ENCODE measurements around the gene POLR3GL.

POLR3GL gene

DNA sequence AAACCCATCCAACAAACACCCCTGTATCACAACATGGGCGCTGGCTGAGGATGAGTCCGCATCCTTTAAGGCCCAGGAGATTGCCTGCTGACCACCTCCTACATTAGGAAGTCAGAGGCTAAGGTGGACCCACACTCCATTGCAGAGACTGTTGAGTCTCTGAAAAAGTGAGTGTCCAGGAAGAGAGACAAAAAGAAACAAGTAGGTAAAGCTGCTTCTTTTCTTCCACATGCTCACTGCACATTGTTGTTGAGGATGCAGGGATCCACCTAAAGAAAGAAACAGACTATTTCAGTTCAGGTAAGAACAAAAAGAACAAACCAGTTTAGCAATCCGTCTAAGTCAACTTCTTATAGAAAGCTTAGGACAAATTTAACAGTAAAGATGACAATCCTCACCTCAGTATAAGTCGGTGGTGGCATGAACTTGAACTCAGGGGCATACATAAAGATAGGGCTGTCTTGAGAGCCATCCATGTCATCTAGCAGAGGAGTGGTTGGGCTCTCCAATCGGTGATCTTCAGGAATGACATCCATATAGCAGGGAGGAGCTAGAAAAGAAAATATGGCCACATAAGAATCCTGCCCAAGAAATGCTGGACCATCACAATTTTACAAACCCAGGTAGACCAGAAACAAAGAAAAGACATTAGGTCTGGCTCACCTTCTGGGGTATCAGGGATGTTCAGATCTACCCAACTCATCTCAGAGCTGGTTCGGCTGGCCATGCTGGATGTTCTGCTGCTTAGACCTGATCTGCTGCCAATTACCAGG lies 29.3 kb downstream of the POLR3GL start:
- no peak for DNase-seq

- DNase-seq: no peak
Measured at GRCh38 chr1:145994391-145995120, 30.1 kb downstream of the POLR3GL start.

GRCh38 chr1:145995148-145995881 lies 30.8 kb downstream of the POLR3GL start:
- no peak for DNase-seq

DNA sequence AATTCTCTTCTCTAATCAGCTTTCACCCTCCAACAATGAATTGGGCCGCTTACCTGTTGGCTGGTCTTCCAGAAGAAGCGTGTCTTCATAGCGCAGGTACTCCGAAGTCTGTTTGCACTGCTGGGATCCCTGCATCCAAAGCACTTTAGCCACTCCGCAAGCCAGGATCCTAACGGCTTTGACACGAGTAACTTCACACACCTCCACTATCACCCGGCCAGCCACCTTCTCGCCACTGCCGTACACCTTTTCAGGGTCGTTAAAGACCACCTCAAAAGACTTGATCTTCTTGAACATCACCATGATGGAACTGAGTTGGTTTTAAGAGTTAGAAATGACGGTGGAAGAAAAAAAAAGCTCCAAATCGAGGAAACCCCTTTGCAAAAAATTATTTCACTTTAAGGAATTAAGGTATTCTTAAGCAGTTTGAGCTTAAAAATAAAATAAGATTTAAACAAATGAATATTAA lies 31.5 kb downstream of the POLR3GL start:
- no peak for DNase-seq

- peak; percentile 63 to 78 for DNase-seq
Measured at GRCh38 chr1:145996433-145997015, 32.0 kb downstream of the POLR3GL start, which contains the start of gene TXNIP. TXNIP (minus strand) TSS chr1:145996579; CDS start chr1:145996266, 313 bp downstream.

- no peak for DNase-seq
Measured at GRCh38 chr1:145997016-145997717, 32.7 kb downstream of the POLR3GL start.

- no peak for DNase-seq
Measured at GRCh38 chr1:145997718-145998023, 33.2 kb downstream of the POLR3GL start.

- no peak for DNase-seq
Measured at GRCh38 chr1:145999321-146000024, 35.0 kb downstream of the POLR3GL start.

- no peak for DNase-seq
Measured at GRCh38 chr1:146001709-146002108, 37.2 kb downstream of the POLR3GL start.

DNA sequence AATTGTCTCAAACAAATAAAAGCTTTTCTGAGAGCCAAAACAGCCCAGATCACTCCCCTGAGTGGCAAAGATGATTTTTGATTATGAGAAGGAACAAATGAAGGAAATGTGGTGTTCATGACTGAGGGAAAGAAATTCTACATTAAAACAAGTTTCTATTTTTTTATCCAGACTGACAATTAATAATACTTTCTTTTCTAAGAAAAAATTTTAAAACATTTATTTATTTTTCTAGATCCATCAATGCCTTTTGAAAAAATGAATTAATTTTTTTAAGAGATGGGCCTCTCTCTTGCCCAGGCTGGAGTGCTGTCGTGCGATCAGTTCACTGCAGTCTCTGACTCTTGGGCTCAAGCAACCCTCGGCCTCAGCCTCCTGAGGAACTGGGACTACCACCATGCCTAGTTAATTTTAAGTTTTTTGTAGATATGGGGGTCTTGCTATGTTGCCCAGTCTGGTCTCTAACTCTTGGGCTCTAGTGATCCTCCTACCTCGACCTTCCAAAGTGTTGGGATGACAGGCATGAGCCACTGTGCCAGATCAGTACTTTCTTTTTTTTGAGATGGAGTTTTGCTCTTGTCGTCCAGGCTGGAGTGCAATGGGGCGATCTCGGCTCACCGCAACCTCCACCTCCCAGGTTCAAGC lies 43.1 kb downstream of the POLR3GL start:
- no peak for DNase-seq

- no peak for DNase-seq
Measured at GRCh38 chr1:146010126-146010738, 45.7 kb downstream of the POLR3GL start.

DNA sequence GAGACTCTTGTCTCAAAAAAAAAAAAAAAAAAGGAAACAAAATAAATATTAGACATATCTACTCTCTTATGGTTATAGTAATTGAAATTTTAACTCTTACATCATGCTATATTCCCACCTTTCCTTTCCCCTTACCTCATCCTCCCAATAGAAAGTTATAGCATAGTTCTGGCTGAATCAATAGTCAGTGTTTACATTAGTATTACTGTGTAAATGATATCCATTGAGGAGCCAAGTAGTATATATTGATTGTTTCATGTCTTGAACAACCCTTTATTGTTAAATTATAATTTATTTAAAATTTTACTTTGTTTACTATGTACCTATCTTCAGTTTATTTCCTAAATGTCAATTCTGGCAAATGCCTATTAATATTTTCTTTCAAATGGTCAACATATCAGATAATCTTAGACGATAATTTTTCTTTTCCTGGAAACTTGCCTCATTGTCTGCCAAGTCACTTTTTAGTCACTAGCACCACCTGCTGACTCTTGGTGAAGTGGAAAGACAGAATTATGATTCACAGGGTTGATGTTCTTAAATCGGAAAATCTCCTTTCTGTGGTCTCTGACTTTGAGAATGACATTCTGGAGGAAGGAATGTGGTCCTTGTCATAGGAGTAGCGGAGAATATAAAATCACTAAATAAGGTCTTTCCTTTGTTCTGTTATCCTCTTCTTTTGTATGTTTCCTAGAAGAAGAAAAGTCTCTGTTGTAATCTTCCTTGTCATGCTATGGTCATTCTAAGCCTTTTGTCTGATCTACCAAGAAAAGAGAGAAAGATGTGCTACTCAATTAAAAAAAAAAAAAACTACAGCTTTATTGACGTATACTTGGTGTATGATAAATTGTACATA lies 48.4 kb downstream of the POLR3GL start:
- peak in 1 of 2 experiments; percentile 67 for DNase-seq

DNA sequence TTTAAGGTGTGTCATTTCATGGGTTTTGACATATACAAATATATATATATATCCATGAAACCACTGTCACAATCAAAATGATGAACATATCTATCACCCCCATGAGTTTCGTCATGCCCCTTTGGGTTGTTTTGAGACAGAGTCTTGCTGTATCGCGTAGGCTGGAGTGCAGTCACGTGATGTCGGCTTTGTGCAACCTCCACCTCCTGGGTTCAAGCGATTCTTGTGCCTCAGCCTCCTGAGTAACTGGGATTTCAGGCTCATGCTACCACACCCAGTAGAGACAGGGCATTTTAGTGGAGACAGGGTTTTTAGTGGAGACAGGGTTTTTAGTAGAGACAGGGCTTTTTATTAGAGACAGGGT lies 49.1 kb downstream of the POLR3GL start:
- no peak for DNase-seq

- DNase-seq: no peak
Measured at GRCh38 chr1:146016891-146017290, 52.4 kb downstream of the POLR3GL start.

- no peak for DNase-seq
Measured at GRCh38 chr1:146019231-146020057, 55.0 kb downstream of the POLR3GL start.

GRCh38 chr1:146020058-146021049 lies 55.9 kb downstream of the POLR3GL start:
- DNase-seq: no peak

- DNase-seq: no peak
Measured at GRCh38 chr1:146021050-146021445, 56.6 kb downstream of the POLR3GL start.
